Fibroblast of upper back skin (primary cell): ENCODE measurements around the gene VEGFC.

Experiments used
- DNase-seq: peaks from one replicate; pipeline ENCODE4 v3.0.0-alpha.2; 2013

The VEGFC gene

GRCh38 chr4:176795441-176795840 is 2.7 kb upstream of the VEGFC start:
- DNase-seq = no peak

- DNase-seq = no peak
Observed at GRCh38 chr4:176794651-176795050, 1.9 kb upstream of the VEGFC start.

- peak; percentile 91 for DNase-seq
Observed at GRCh38 chr4:176794151-176794550, 1.4 kb upstream of the VEGFC start.

- DNase-seq = no peak
Observed at GRCh38 chr4:176793060-176793605, 411 bp upstream of the VEGFC start.

GRCh38 chr4:176791591-176792325 is 964 bp downstream of the VEGFC start:
- peak; percentile 41 for DNase-seq

GRCh38 chr4:176790398-176790797 is 2.3 kb downstream of the VEGFC start:
- no peak for DNase-seq

- peak; percentile 91 for DNase-seq
Observed at GRCh38 chr4:176789955-176790354, 2.8 kb downstream of the VEGFC start.

- no peak for DNase-seq
Observed at GRCh38 chr4:176788971-176789370, 3.8 kb downstream of the VEGFC start.

GRCh38 chr4:176788248-176788647 is 4.5 kb downstream of the VEGFC start:
- DNase-seq = no peak

- no peak for DNase-seq
Observed at GRCh38 chr4:176784816-176785215, 7.9 kb downstream of the VEGFC start.

- DNase-seq = peak; percentile 66
Observed at GRCh38 chr4:176782794-176783193, 9.9 kb downstream of the VEGFC start.

GRCh38 chr4:176782191-176782590 is 10.5 kb downstream of the VEGFC start:
- DNase-seq = no peak

- DNase-seq = no peak
Observed at GRCh38 chr4:176781739-176782100, 11.0 kb downstream of the VEGFC start.

GRCh38 chr4:176780995-176781738 is 11.6 kb downstream of the VEGFC start:
- DNase-seq = no peak

- no peak for DNase-seq
Observed at GRCh38 chr4:176779421-176779820, 13.3 kb downstream of the VEGFC start.

- peak; percentile 76 for DNase-seq
Observed at GRCh38 chr4:176778491-176778890, 14.2 kb downstream of the VEGFC start.

GRCh38 chr4:176778063-176778462 is 14.7 kb downstream of the VEGFC start:
- peak; percentile 69 for DNase-seq

- DNase-seq = peak; percentile 69
Observed at GRCh38 chr4:176775338-176775737, 17.4 kb downstream of the VEGFC start.

- no peak for DNase-seq
Observed at GRCh38 chr4:176774852-176775251, 17.9 kb downstream of the VEGFC start.

GRCh38 chr4:176769514-176769913 is 23.2 kb downstream of the VEGFC start:
- peak; percentile 93 for DNase-seq

- peak; percentile 77 for DNase-seq
Observed at GRCh38 chr4:176767183-176767582, 25.5 kb downstream of the VEGFC start.

- no peak for DNase-seq
Observed at GRCh38 chr4:176762661-176763308, 29.9 kb downstream of the VEGFC start.

- DNase-seq = no peak
Observed at GRCh38 chr4:176761872-176762271, 30.9 kb downstream of the VEGFC start.

GRCh38 chr4:176760471-176760870 is 32.3 kb downstream of the VEGFC start:
- DNase-seq = no peak
